GM19025 (cell line): ENCODE measurements around the gene NOC3L.
A peak's percentile ranks its signal among the peaks of the same experiment; 100 is the strongest.
"Not testable (repeated sequence)": the region's sequence is repeated elsewhere in the genome, so short reads cannot be mapped to it uniquely, and the experiment has no call there.

Source experiments
- ATAC-seq: cut with Tn5 transposase; IDR thresholded peaks from one replicate; pipeline ENCODE4 v1.9.1; 2021; ENCODE audit warnings: mild to moderate bottlenecking, low read depth, moderate library complexity; ENCODE audit not compliant: unreplicated experiment

Gene NOC3L

GRCh38 chr10:94364482-94364881, 1.7 kb upstream of the NOC3L start:
- no peak for ATAC-seq

DNA sequence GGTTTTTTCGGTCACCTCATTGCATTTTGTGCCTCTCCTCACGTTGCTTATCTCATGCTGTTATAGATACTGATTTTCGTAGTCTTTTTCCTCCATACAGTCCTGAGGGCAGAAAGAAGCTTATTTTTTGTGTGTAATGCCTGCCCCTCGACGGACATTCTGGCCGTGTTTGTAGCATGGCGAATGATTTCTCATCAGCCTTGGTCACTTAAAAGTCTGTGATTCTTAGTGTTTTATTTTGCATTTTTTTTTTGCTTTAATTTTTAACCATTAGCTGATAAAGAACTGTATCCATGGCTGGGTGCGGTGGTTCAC, 469 bp upstream of the NOC3L start:
- peak; percentile 16 for ATAC-seq

DNA sequence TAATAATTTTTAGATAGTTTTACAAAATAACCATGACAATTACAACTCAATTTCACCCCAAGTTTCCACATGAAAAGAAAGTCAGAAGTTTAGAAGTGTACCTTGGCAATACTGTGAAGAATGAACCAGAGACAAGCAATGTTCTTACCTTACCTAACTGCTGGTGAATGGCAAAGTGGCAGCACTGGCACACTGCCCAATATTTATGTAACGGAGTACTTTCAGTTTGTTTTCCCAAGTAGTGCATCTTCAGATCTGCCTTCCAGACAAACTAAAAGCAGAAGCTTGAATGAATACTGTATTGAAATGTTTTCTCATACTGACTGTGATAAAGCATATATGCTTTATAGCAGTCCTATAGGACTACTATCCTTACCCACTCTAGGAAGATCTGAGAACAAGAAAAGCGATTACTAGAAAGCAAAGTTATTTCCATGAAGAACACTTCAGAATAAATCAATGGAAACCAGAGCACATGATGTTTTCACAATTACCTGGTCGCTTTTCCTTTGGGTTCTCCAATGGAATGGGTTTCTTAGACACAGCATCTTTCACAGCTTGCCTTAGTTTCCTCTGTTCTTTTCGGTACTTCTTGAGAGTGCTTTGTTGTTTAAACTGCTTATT, 1.5 kb downstream of the NOC3L start:
- no peak for ATAC-seq

DNA sequence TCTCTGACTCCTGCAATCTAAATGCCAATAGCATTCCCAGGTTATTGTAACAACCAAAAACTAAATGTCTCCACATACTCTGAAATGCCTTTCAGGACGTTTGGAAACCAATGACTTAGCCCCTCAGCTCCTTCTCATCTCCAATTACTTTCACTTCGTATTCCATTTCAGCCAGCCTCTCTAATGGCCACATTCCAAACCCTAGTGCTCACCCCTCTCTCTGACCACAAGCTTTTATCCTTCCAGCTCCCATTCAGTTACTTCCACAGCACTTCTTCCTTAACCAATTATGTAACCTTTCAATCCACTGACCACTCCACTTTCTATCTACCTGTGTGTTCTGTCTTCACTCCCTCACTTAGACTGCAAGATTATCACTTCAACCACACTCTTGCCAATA, 4.3 kb downstream of the NOC3L start:
- no peak for ATAC-seq

- ATAC-seq: no peak
These were observed 5.5 kb downstream of the NOC3L start for GRCh38 chr10:94357193-94357592.

DNA sequence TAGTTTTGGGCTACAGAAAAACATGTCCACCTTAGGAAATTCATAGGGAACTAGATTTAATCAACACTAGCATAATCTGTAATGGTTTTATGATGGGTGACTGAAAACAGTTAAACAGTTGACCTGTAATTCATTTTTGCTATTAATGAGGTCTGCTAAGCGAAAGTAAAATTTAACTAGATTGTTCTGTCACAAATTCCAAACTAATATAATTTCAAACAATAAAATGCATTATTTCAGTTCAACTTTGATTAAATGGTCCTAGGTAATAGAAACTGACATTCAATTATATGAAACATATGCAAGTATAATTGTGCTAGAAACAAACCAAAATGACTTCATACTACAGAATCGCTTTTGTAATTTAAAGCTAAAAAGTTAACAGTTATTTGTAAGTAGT, 6.9 kb downstream of the NOC3L start:
- no peak for ATAC-seq

GRCh38 chr10:94353336-94353735, 9.4 kb downstream of the NOC3L start:
- no peak for ATAC-seq

DNA sequence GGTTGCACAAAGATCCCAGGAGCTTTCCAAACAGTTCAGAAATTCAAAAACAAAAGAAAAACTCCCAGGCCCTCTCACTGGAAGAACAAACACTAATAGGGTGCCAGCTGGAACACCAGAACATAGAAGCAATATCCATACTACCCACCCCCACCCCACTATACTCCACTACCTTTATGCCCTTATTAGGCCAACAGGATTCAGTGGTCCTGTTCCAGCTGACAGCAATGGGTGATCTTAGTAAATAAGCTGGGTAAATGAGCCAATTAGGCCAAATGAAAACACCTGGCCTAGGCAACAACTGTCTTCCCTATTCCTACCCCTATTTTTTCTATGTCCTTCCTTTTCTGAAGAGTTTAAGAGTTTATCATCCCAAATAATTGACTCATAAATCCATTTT, 11.7 kb downstream of the NOC3L start:
- no peak for ATAC-seq

DNA sequence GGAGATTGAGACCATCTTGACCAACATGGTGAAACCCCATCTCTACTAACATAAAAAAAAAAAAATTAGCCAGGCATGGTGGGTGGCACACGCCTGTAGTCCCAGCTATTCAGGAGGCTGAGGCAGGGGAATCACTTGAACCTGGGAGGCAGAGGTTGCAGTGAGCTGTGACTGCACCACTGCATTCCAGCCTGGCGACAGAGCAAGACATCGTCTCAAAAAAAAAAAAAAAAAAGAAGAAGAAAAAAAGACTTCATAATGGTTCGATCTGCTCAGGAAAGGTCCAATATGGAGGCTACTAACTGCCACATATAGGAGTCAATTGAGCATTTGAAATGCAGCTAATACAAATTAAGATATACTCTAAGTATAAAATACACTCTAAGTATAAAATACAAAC, 12.2 kb downstream of the NOC3L start:
- not testable (repeated sequence) for ATAC-seq

DNA sequence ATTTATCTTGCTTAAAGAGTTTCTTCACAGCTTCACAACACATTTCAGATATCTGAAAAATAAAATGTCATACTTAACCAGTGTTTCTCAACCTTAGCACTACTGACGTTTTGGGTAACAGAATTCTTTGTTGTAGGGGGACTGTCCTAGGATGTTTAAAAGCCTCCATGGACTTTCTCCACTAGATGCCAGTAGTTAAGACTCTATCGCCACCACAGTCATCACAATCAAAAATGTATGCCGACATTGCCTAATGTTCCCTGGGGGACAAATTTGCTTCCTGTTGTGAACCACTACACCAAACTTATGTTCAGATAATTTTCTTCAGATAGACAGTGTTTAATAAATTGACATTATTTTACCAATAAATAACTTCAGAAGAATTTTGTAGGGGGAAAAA, 13.4 kb downstream of the NOC3L start:
- no peak for ATAC-seq

GRCh38 chr10:94344522-94345122, 18.1 kb downstream of the NOC3L start:
- ATAC-seq: peak; percentile 98

DNA sequence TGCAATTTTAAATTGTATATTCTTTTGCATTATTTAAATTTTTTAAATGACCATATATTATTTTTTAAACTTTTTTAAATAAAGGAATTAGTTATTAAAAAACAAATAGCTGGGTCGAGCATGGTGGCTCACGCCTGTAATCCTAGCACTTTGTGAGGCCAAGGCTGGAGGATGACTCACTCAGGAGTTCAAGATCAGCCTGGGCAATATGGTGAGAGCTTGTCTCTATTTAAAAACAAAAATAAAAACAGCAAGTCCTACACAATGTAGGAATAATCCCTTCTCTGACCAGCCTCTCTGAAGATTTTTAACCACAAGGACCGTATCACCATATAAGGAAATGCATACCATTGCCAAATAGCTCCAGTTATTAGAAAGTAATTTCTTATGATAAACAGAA, 19.6 kb downstream of the NOC3L start:
- ATAC-seq: no peak

- no peak for ATAC-seq
These were observed 27.9 kb downstream of the NOC3L start for GRCh38 chr10:94334857-94335256.

- no peak for ATAC-seq
These were observed 29.7 kb downstream of the NOC3L start for GRCh38 chr10:94333051-94333450.

DNA sequence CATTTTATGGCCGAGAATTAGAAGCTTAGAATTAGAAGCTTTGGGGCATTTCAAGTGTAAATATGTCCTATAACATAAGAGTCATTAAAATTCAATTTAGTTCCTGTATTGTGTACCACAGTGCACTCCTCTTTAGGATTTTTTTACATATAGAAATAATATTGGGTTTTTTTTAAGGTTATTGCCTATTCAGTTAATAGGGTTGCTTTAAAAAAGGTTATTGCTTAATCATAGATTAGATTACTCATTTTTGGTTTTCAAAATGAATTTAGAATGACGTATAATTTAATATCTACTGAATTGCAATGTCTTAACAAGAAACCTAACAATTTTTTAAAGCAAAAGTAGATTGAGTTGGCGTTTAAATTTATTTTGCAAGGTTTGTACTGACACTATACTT, 34.1 kb downstream of the NOC3L start:
- ATAC-seq: no peak

DNA sequence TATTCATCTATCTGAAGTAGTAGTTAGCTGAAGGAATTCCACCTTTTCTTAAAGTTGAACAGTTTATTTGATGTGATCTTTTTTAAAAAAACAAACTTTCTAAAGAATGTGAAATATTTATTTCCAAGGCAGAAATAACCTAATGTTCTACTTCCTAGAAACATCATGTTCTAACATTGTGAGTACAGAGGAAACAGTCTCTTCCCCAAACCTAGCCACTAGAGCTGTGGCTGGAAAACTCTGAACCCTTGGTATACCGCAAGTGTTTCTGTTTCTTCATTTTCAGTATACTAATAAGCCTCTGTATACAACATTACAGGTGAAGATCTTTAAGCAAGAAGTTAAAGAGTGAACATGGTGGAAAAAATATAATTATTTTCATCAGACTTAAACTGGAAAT, 35.1 kb downstream of the NOC3L start:
- no peak for ATAC-seq

GRCh38 chr10:94324609-94325233, 38.0 kb downstream of the NOC3L start:
- no peak for ATAC-seq

DNA sequence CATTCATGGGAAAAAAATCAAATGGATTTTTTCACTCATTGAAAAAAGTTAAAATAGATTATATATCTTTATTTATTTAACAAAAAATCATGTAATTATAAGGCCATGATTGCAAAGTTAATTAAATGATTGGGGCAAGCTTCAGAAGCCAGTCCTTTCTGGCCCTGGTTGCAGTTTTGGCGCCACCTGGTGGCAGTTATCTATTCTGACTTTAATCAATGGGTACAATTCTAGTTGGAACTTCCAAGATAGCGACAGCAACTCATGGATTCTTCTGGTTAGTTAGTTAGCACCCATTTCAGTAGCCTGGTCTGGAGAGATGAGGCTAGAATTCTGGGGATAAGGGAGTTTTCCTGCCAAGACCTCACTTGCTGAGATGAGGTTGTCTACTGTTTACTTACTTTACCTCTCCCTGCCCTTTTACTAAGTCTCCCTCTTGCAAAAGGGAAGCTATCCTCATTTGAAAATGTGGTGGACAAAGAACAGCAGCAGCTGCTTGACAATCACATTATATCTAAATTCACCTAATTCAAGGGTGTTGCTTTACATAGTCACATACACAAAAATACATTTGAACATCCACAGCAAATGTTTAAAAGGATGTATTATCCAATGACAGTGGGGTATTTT, 42.3 kb downstream of the NOC3L start:
- ATAC-seq: no peak

GRCh38 chr10:94316560-94316959, 46.2 kb downstream of the NOC3L start:
- no peak for ATAC-seq

GRCh38 chr10:94315975-94316464, 46.7 kb downstream of the NOC3L start:
- ATAC-seq: no peak

GRCh38 chr10:94315024-94315451, 47.7 kb downstream of the NOC3L start:
- ATAC-seq: no peak

GRCh38 chr10:94310369-94310768, 52.4 kb downstream of the NOC3L start:
- no peak for ATAC-seq
